Measurements from ENCODE around the gene KRT72. TPM values are rescaled to one million over a fixed set of nuclear protein-coding genes. Genes with fewer than 3 reads are reported as not detected.

The KRT72 gene
- polyA plus RNA-seq, 4 donors, result 3.2 to 24.6 (median 9.8) TPM; not detected in 1

- H3K9me3 ChIP-seq (ENCODE audit: control insufficient read depth in 2 of 2, insufficient read depth in 1 of 2, low read depth in 1 of 2, low read length in 1 of 2), result no peaks in the 10 kb centered on the region
- WGBS, 3 donors, result 29 to 59% (median 56%) methylated on average over 2 of the region's 2 CpGs
- FAIRE-seq, result no peak
- H3K36me3 ChIP-seq (ENCODE audit: control insufficient read depth in 3 of 3, insufficient read depth in 2 of 3, low read depth in 1 of 3, low read length in 3 of 3), result no peaks in the 10 kb centered on the region
- no peak for DNase-seq
- H3K27me3 ChIP-seq (ENCODE audit: control insufficient read depth in 3 of 3, insufficient read depth in 3 of 3, low read length in 3 of 3), result peaks cover 0 to 2% (median 0%) of the 10 kb centered on the region in 3 donors
- no peaks in the 10 kb centered on the region for H3K4me1 ChIP-seq (ENCODE audit: control insufficient read depth in 3 of 3, insufficient read depth in 2 of 3, low read depth in 1 of 3, low read length in 2 of 3)
- no peak overlapping the region for H3K27ac ChIP-seq (ENCODE audit: low read depth in 1 of 3, low read length in 2 of 3)
- H3K4me3 ChIP-seq (ENCODE audit: low read depth in 1 of 3, low read length in 3 of 3), result no peak overlapping the region
Measured at GRCh38 chr12:52582486-52582885, 18.8 kb downstream of the KRT72 start.

- no peaks in the 10 kb centered on the region for H3K9me3 ChIP-seq (ENCODE audit: control insufficient read depth in 2 of 2, insufficient read depth in 1 of 2, low read depth in 1 of 2, low read length in 1 of 2)
- no peak for FAIRE-seq
- H3K4me3 ChIP-seq (ENCODE audit: low read depth in 1 of 3, low read length in 3 of 3), result no peak overlapping the region
- peaks cover 0 to 2% (median 0%) of the 10 kb centered on the region in 3 donors for H3K27me3 ChIP-seq (ENCODE audit: control insufficient read depth in 3 of 3, insufficient read depth in 3 of 3, low read length in 3 of 3)
- H3K4me1 ChIP-seq (ENCODE audit: control insufficient read depth in 3 of 3, insufficient read depth in 2 of 3, low read depth in 1 of 3, low read length in 2 of 3), result no peaks in the 10 kb centered on the region
- H3K36me3 ChIP-seq (ENCODE audit: control insufficient read depth in 3 of 3, insufficient read depth in 2 of 3, low read depth in 1 of 3, low read length in 3 of 3), result no peaks in the 10 kb centered on the region
- DNase-seq, result peak in 1 of 2 donors; percentile 21
- no peak overlapping the region for H3K27ac ChIP-seq (ENCODE audit: low read depth in 1 of 3, low read length in 2 of 3)
- 9 to 51% (median 36%) methylated on average over 6 of the region's 6 CpGs for WGBS, 3 donors
Measured at GRCh38 chr12:52581481-52581880, 19.8 kb downstream of the KRT72 start.

- Histone ChIP-seq H3K4me1 (ENCODE audit: control insufficient read depth in 3 of 3, insufficient read depth in 2 of 3, low read depth in 1 of 3, low read length in 2 of 3) (no peaks in the 10 kb centered on the region), H3K27ac (ENCODE audit: low read depth in 1 of 3, low read length in 2 of 3) (no peak overlapping the region), H3K27me3 (ENCODE audit: control insufficient read depth in 3 of 3, insufficient read depth in 3 of 3, low read length in 3 of 3) (peaks cover 0 to 3% (median 0%) of the 10 kb centered on the region in 3 donors), H3K4me3 (ENCODE audit: low read depth in 1 of 3, low read length in 3 of 3) (no peak overlapping the region), H3K36me3 (ENCODE audit: control insufficient read depth in 3 of 3, insufficient read depth in 2 of 3, low read depth in 1 of 3, low read length in 3 of 3) (no peaks in the 10 kb centered on the region), H3K9me3 (ENCODE audit: control insufficient read depth in 2 of 2, insufficient read depth in 1 of 2, low read depth in 1 of 2, low read length in 1 of 2) (no peaks in the 10 kb centered on the region)
- WGBS, 3 donors, result 79 to 88% (median 87%) methylated on average over 7 of the region's 7 CpGs
- FAIRE-seq (no peak), DNase-seq (no peak)
Measured at GRCh38 chr12:52581066-52581465, 20.2 kb downstream of the KRT72 start.

GRCh38 chr12:52580496-52580895, 20.8 kb downstream of the KRT72 start:
- 69 to 92% (median 75%) methylated on average over 1 of the region's 1 CpG for WGBS, 3 donors

GRCh38 chr12:52579468-52580465, 21.5 kb downstream of the KRT72 start:
- Histone ChIP-seq H3K27ac (ENCODE audit: low read depth in 1 of 3, low read length in 2 of 3) (no peak overlapping the region), H3K9me3 (ENCODE audit: control insufficient read depth in 2 of 2, insufficient read depth in 1 of 2, low read depth in 1 of 2, low read length in 1 of 2) (no peaks in the 10 kb centered on the region), H3K4me3 (ENCODE audit: low read depth in 1 of 3, low read length in 3 of 3) (no peak overlapping the region), H3K27me3 (ENCODE audit: control insufficient read depth in 3 of 3, insufficient read depth in 3 of 3, low read length in 3 of 3) (peaks cover 0 to 3% (median 0%) of the 10 kb centered on the region in 3 donors), H3K36me3 (ENCODE audit: control insufficient read depth in 3 of 3, insufficient read depth in 2 of 3, low read depth in 1 of 3, low read length in 3 of 3) (no peaks in the 10 kb centered on the region), H3K4me1 (ENCODE audit: control insufficient read depth in 3 of 3, insufficient read depth in 2 of 3, low read depth in 1 of 3, low read length in 2 of 3) (no peaks in the 10 kb centered on the region)
- DNase-seq (no peak), FAIRE-seq (no peak)
- 66 to 76% (median 73%) methylated on average over 10 of the region's 10 CpGs for WGBS, 3 donors

More at GRCh38 chr12:52580496-52580895, 20.8 kb downstream of the KRT72 start:
- H3K4me3 ChIP-seq (ENCODE audit: low read depth in 1 of 3, low read length in 3 of 3), result no peak overlapping the region
- H3K4me1 ChIP-seq (ENCODE audit: control insufficient read depth in 3 of 3, insufficient read depth in 2 of 3, low read depth in 1 of 3, low read length in 2 of 3), result no peaks in the 10 kb centered on the region
- no peak overlapping the region for H3K27ac ChIP-seq (ENCODE audit: low read depth in 1 of 3, low read length in 2 of 3)
- FAIRE-seq, result no peak
- no peak for DNase-seq
- peaks cover 0 to 3% (median 0%) of the 10 kb centered on the region in 3 donors for H3K27me3 ChIP-seq (ENCODE audit: control insufficient read depth in 3 of 3, insufficient read depth in 3 of 3, low read length in 3 of 3)
- no peaks in the 10 kb centered on the region for H3K36me3 ChIP-seq (ENCODE audit: control insufficient read depth in 3 of 3, insufficient read depth in 2 of 3, low read depth in 1 of 3, low read length in 3 of 3)
- H3K9me3 ChIP-seq (ENCODE audit: control insufficient read depth in 2 of 2, insufficient read depth in 1 of 2, low read depth in 1 of 2, low read length in 1 of 2), result no peaks in the 10 kb centered on the region

GRCh38 chr12:52578469-52578868, 22.8 kb downstream of the KRT72 start:
- no peaks in the 10 kb centered on the region for H3K9me3 ChIP-seq (ENCODE audit: control insufficient read depth in 2 of 2, insufficient read depth in 1 of 2, low read depth in 1 of 2, low read length in 1 of 2)
- WGBS, 3 donors, result 75 to 89% (median 82%) methylated on average over 3 of the region's 3 CpGs
- no peak for FAIRE-seq
- no peak overlapping the region for H3K27ac ChIP-seq (ENCODE audit: low read depth in 1 of 3, low read length in 2 of 3)
- no peaks in the 10 kb centered on the region for H3K36me3 ChIP-seq (ENCODE audit: control insufficient read depth in 3 of 3, insufficient read depth in 2 of 3, low read depth in 1 of 3, low read length in 3 of 3)
- H3K4me1 ChIP-seq (ENCODE audit: control insufficient read depth in 3 of 3, insufficient read depth in 2 of 3, low read depth in 1 of 3, low read length in 2 of 3), result no peaks in the 10 kb centered on the region
- no peak overlapping the region for H3K4me3 ChIP-seq (ENCODE audit: low read depth in 1 of 3, low read length in 3 of 3)
- no peak for DNase-seq
- peaks cover 0 to 7% (median 0%) of the 10 kb centered on the region in 3 donors for H3K27me3 ChIP-seq (ENCODE audit: control insufficient read depth in 3 of 3, insufficient read depth in 3 of 3, low read length in 3 of 3)

GRCh38 chr12:52577316-52577715, 23.9 kb downstream of the KRT72 start:
- no peak overlapping the region for H3K4me3 ChIP-seq (ENCODE audit: low read depth in 1 of 3, low read length in 3 of 3)
- no peak overlapping the region for H3K27ac ChIP-seq (ENCODE audit: low read depth in 1 of 3, low read length in 2 of 3)
- FAIRE-seq (no peak), DNase-seq (no peak)
- no peaks in the 10 kb centered on the region for H3K9me3 ChIP-seq (ENCODE audit: control insufficient read depth in 2 of 2, insufficient read depth in 1 of 2, low read depth in 1 of 2, low read length in 1 of 2)
- H3K27me3 ChIP-seq (ENCODE audit: control insufficient read depth in 3 of 3, insufficient read depth in 3 of 3, low read length in 3 of 3), result peaks cover 0 to 7% (median 0%) of the 10 kb centered on the region in 3 donors
- 90 to 94% (median 91%) methylated on average over 8 of the region's 8 CpGs for WGBS, 3 donors
- no peaks in the 10 kb centered on the region for H3K4me1 ChIP-seq (ENCODE audit: control insufficient read depth in 3 of 3, insufficient read depth in 2 of 3, low read depth in 1 of 3, low read length in 2 of 3)
- H3K36me3 ChIP-seq (ENCODE audit: control insufficient read depth in 3 of 3, insufficient read depth in 2 of 3, low read depth in 1 of 3, low read length in 3 of 3), result no peaks in the 10 kb centered on the region

GRCh38 chr12:52575948-52576347, 25.3 kb downstream of the KRT72 start:
- no peaks in the 10 kb centered on the region for H3K36me3 ChIP-seq (ENCODE audit: control insufficient read depth in 3 of 3, insufficient read depth in 2 of 3, low read depth in 1 of 3, low read length in 3 of 3)
- H3K9me3 ChIP-seq (ENCODE audit: control insufficient read depth in 2 of 2, insufficient read depth in 1 of 2, low read depth in 1 of 2, low read length in 1 of 2), result no peaks in the 10 kb centered on the region
- no peak overlapping the region for H3K4me3 ChIP-seq (ENCODE audit: low read depth in 1 of 3, low read length in 3 of 3)
- FAIRE-seq (no peak), DNase-seq (no peak)
- H3K27me3 ChIP-seq (ENCODE audit: control insufficient read depth in 3 of 3, insufficient read depth in 3 of 3, low read length in 3 of 3), result peaks cover 0 to 9% (median 0%) of the 10 kb centered on the region in 3 donors
- H3K4me1 ChIP-seq (ENCODE audit: control insufficient read depth in 3 of 3, insufficient read depth in 2 of 3, low read depth in 1 of 3, low read length in 2 of 3), result no peaks in the 10 kb centered on the region
- H3K27ac ChIP-seq (ENCODE audit: low read depth in 1 of 3, low read length in 2 of 3), result no peak overlapping the region
- WGBS, 3 donors, result 71 to 94% (median 82%) methylated on average over 3 of the region's 3 CpGs

Measured in small intestine (tissue), 7 donors.